GM19193 (cell line): ENCODE measurements around the gene TRIM69.

Experiments
- POLR2A ChIP-seq: IDR thresholded peaks from 4 replicates; pipeline ENCODE4 v1.6.1; 2011; ENCODE audit not compliant: insufficient read depth, insufficient read length; ENCODE audit errors: extremely low read depth

The TRIM69 gene

DNA sequence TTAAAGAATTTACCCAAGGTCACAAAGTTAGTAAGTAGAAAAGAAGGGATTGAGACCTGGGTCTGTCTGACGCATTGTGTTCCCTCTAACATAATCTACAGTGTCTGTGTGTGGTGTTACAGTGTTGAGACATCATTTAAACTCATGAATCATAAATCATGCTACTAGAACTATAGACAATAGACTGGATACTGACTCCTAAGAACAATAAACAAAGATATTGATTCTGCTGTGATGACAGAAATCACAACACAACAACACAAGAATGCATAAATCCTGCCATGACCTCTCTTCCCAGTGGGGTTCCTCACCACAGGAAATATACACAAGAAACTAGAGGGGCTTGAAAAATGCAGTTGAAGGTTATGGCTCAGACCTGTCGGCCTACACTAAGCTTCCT, 44.3 kb downstream of the TRIM69 start:
- TF ChIP-seq POLR2A: no peak

DNA sequence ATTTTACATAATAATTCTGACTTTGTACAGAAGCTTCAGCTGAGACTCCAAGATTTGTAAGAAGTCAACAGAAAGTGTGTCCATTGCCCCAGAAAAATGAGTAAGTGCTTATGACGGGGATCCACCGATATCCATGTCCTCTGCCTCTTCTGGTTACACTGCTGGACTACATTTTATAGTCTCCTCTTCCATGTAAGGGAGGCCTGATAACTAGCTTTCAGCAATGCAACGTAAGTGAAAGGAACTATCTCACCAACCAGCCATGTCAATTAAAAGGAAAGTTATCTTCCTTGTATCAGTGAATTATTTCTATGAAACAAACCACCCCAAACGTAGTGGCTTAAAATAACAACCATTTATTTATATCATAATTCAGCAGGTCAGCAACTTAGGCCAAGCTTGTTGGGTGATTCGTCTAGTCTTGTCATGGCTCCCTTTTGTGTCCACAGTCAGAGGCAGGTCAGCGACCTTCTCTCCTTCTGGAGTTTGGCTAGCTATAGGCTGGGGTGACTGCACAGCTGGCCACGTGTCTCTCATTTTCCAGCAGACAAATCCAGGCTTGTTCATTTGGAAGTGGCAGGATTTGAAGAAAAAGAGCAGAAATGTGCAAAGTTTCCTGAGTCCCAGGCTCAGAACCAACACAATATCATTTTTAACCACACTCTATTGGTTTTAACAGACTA, 44.9 kb downstream of the TRIM69 start:
- no peak for TF ChIP-seq POLR2A

DNA sequence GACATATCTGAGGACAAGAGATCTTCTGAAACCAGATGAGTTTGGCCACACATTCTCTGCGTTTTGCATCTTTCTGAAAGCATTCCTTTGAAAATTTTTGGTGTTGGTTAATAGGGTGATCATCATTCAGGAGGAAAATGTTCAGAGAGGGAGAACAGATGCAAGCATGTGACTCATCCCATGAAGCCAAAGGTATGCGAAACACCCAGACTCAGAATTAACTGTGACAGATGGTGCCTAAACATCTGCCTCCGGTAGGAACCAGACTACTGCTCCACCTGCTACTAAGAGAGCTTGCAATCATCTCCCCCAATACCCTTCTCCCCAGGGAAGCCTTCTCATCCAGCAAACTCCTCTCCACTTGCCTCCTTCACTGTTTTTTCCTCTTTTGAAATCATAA, 46.2 kb downstream of the TRIM69 start:
- no peak for TF ChIP-seq POLR2A

DNA sequence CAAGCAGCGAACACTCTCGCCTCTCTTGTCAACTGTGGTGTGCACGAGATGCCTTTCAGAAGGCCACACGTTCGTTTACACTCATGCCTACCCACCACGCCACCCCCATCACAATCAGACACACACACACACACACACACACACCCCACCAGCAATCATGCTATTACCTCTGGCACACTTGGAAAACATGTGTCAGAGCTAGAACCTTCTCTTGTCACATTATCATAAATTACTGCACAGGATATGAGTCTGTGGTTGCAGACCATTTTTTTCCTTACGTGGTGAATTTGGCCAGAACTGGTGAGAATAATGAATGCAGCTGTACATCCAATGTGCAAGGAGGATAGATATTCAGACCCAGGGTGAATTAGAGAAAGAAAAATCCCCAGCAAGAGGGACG, 52.4 kb downstream of the TRIM69 start:
- no peak for TF ChIP-seq POLR2A

DNA sequence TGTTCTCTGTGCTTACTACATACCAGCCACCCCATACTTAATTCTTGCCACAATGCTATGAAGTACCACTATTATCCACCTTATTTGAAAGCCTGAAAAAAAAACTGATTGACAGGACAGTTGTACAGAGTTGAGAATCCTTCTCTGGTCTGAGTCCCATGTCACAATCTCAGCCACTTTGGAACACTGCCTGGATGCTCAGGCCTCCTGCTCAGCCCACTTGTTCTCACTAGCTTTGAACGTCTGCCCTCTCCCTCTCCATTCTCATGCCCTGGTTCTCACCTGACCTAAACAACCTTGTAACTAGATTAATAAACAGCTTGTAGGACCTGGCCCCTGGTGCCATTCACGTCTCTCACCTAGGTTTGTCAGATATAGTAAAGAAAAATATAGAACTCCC, 53.9 kb downstream of the TRIM69 start:
- no peak for TF ChIP-seq POLR2A

DNA sequence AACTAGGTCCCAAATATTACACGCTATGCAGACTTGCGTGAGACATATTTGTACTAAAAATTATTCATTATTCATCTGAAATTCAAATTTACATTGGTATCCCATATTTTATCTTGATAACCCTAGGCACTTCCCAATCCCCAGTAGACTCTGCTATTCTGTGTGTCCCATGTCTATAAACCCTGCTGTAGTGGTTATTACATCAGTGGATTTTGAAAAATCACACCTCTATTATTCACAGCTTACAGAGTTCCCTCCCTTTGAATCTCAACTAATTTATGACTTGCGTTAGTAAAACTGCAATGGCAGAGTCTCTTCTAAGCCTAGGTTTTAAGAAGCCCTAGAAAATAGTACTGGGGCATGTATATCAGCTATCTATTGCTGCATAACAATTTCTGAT, 54.3 kb downstream of the TRIM69 start:
- TF ChIP-seq POLR2A: no peak

DNA sequence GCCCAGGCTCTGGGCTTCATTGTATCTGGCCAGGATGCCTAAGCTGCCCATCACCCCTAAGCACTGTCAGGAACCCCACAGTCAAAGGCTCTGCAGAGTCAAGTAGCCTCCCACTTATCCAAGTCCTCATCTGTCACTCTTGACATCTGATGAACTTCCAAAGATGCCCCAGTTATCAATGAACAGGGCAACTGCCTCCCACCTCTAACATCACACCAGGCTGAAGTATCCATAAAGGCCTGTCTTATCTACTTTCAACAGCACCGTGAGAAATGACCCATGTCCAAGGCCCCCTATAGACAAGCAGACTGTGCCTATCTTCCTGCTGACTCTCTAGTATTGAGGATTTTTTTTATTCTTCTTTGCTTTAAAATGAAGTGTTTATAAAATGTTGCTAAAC, 56.4 kb downstream of the TRIM69 start:
- TF ChIP-seq POLR2A: no peak

DNA sequence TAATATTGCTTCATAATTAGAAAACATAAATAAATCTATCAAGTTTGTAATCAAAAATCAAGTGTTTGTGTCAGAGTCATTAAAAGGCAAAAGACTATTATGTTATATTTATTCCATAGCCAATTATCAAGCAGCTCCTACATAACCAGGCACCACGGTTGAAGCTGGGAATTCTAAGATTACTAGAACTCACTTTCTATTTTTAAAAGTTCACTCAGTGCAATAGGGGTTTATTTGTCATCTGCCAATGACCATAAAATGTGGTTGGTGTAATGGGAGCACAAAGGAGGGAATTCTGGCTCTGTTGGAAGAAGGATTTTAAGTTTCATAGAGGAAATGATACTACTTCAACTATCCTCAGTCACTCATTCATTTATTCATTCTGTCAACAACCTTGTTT, 57.7 kb downstream of the TRIM69 start:
- TF ChIP-seq POLR2A: no peak

DNA sequence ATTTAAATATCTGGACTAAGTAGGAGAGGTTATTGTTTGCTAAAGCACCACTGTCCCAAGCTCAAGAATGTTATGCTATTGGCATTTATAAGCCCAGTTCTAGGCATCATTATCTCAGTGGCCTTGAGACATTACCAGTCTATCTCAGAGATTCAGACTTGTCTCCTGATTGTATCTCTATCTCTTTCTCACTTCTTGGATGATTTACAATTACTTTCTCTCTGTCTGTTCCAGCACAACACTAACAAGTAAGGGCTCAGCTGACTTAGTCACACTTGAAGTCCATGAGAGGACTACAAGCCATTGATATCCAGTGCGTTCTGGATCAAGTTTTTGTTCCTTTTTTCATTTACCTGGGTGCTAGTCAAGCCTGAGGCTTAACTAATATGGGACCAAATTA, 60.2 kb downstream of the TRIM69 start:
- TF ChIP-seq POLR2A: no peak

DNA sequence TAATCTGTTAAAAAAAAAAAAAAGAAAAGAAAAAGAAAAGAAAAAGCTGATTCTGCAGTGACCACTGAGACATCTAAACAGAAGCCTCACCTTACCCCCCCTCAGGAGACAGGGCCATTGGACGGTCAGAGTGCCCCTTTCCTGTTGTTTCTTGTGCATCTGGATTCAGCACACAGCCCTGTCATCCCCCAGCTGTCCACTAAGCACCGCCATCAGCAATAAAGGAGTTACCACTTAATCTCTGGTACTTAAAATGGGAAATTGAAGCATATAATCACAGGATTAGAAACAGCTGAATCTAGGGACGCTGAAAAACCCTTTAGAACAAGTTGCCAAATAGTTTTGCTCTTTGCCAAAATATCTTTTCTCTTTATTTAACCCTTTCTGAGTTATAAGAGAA, 62.5 kb downstream of the TRIM69 start:
- no peak for TF ChIP-seq POLR2A

DNA sequence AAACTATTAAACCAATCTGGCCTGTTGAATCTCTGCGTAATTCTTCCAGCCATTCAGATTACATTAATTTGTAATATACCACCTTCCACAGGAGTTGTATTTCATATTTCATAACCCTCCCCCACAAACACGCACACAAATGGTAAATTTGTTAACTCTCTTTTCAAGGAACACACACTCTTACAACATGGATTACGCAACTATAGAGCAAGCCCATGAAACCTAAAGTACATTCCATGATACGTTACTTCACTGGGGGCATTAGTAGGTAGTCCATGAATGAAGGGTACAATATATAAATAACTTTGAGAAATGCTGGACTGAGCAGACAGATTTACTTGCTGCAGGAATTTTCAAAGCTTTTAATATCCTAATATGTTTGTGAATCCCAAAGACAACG, 65.0 kb downstream of the TRIM69 start:
- TF ChIP-seq POLR2A: no peak

DNA sequence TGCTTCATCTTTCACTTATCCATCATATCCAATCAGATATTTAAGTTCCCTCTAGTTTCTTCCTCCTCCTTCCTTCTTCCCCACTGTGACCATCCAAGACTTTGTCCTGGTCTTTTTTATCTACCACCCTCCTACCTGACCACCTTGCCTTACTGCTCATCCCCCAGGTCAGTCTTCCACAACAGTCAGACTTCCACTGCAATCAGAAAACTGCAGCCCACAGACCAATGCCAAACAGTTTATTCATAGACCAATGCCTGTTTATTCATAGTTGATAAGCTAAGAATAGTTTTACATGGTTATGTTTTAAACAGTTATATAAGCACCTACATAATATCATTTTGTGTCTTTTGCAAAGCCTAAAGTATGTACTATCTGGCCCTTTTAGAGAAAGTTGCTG, 65.5 kb downstream of the TRIM69 start:
- TF ChIP-seq POLR2A: no peak

DNA sequence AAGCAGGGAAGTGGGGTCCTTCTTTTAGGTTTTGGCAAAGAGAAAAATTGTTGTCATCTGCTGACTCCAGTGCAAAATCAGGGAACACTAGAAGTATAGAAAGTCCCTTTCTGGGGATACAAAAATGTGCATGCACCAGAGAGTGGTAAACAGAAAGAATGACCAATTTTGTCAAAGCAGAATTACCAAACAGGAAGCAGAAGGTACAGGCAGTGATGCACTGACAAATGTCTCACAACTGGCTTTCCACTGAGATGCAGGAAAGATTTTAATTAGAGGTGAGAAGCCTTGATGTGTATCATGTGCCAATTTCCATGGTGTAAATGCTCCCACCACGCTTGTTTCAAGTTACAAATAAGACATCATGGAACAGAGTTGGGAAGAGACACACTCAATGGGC, 66.0 kb downstream of the TRIM69 start:
- TF ChIP-seq POLR2A: no peak

DNA sequence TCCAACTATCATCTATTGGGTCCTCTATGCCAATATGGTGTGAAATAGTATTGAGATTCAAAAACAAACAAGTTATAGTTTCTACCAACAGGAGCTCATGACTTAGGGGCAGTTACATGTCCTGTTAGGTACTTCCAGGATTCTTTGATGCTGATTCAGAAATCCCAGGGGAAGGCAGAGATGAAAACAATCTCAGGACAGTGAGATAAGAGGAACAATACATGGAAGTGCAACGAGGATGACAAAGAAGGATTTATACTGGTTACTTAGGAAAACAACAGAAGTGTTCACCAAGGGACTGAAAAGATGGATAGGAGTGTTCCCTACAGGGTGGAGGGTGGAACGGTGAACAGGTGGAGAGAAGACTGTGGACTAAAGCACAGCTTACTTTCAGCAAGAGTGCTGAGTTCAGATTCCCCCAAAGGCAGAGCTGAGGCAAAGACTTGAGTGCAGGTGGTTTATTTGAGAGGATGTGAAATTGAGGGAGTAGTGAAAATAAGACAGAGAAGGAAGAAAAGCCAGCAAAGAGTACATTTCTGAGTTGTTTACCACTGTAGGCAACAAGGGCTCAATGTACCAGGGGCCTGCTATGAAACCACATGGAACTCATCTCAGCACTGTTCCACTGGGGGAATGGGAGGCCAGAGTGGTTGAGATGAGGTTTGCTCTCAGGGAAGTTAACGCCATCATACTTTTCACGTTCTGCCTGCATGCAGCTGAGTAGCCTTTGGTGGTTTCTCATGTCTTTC, 68.1 kb downstream of the TRIM69 start:
- TF ChIP-seq POLR2A: no peak

DNA sequence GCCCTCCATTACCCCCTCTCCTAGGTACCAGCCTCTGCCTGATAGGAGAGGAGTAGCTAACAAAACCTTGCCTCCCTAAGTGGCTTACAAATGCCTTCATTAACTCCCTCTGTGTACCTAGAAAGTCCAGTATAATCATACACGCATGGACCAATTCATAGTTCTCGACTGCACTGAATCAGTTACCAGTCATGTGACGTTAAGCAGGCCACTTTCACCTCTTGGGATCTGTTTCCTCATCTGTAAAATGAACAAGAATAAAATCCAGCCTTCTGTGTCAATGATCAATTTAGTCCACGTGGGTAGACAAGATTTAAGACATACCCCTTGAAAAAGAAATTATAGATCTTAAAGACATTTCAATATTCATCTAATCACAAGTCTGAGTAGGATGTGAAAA, 72.2 kb downstream of the TRIM69 start:
- TF ChIP-seq POLR2A: no peak

DNA sequence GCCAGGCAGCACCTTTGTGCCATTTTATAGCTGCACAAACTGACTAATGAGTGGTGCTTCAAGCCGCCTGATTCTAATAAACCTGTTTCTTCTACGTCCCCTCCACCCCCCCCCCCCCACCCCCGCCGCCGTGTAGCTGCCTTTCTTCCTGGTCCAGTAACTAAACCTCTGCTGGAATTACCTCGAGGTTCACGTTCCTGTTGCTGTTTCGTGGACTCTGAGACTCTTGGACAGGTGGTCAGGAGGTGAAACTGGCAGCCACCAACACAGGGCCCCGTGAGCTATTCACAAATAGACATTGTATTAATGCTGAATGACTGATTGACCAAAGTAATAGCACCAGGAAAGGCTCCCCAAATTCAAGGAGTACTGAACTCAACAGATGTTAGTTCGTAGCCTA, 73.9 kb downstream of the TRIM69 start:
- no peak for TF ChIP-seq POLR2A

DNA sequence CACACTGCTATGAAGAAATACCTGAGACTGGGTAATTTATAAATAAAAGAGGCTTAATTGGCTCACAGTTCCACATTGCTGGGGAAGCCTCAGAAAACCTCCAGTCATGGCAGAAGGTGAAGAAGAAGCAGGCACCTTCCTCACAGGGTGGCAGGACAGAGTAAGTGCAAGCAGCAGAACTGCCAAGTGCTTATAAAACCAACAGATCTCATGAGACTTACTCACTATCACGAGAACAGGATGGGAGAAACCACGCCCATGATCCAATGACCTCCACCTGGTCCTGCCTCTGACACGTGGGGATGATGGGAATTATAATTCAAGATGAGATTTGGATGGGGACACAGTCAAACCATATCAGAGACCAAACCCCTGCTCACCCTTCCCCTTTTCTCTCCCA, 75.0 kb downstream of the TRIM69 start:
- no peak for TF ChIP-seq POLR2A

DNA sequence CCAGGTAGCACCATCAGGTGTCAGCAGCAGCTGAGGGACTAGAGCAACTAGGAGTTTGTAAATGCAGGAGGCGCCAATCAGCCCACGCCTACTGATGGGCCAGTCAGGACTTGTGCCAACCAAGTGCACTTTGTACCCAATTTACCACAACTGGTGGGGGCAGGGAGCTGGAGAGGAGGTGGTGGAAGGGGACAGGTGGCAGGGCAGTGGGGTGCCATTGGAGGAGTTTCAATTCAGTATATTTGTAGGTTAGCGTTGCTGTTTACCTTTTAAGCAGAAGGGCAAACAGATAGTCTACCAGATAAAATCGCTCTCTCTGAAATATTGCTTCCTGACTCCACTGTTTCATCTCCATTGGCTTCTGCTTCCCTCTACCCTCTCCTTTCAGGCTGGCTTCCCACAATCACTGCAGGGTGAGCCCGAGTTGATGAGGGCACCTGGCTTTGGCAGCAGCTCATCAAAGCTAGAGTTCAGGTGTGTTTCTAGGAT, 75.7 kb downstream of the TRIM69 start:
- TF ChIP-seq POLR2A: no peak

DNA sequence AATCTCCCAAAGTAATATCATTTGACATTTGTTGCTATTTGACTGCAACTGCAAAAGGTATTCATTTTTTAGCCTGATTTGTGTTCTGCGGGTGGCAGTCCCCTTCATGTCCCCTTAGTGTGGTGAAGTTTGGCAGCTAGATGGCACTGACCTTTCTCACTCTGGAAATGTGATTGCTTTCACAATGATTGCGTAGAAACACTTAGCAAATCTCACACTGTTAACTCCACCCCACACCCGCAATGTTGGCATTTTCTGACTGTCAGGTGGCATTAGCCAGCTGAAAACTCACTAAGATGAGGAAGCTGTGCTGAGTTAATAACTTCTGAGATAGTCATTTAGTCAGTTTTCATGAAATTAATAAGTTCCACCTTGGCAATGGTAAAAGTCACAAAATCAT, 76.9 kb downstream of the TRIM69 start:
- TF ChIP-seq POLR2A: no peak
